H1 (cell line): Measurements from ENCODE around the gene ATXN2. TPM values are rescaled to one million over a fixed set of nuclear protein-coding genes. Genes with fewer than 3 reads are reported as not detected.

ENCODE experiments used
- CTCF ChIA-PET: fragments of 300-600 bp; sonication (Branson Sonifier 250); formaldehyde crosslinking; loops from one replicate; lab custom pipeline; 2021; ENCODE audit not compliant: partially characterized antibody; lab: Charles Lee
- POLR2A ChIA-PET: fragments of 300-600 bp; sonication (Branson Sonifier 250); formaldehyde crosslinking; loops from one replicate; lab custom pipeline; 2021; ENCODE audit warnings: inconsistent platforms; ENCODE audit not compliant: partially characterized antibody; lab: Charles Lee
- DNase-seq, 2 experiments: peaks; one replicate each; pipeline versions ENCODE4 v3.0.0 to v3.0.0-alpha.2; 2010 to 2022; ENCODE audit warnings: low spot score in 2 of 2, low read depth in 1 of 2, mixed read lengths in 1 of 2
- FAIRE-seq: peaks from 2 replicates; lab custom pipeline; 2011; peaks lifted over from hg19 to GRCh38; lab: Jason Lieb, UNC
- H2AFZ ChIP-seq: 2 replicates; pipeline ENCODE4 v1.8.1; 2012; ENCODE audit warnings: low read length, inconsistent platforms
- H2AK5ac ChIP-seq: 2 replicates; pipeline ENCODE4 v1.6.1; 2013; ENCODE audit warnings: low read depth, low read length
- H2BK120ac ChIP-seq: replicated peaks from 2 replicates; pipeline ENCODE3; 2013; ENCODE audit warnings: low read depth, low read length, inconsistent platforms
- H2BK12ac ChIP-seq: 2 replicates; pipeline ENCODE4 v1.6.1; 2013; ENCODE audit warnings: low read depth, low read length
- H2BK15ac ChIP-seq: 2 replicates; pipeline ENCODE4 v1.6.1; 2013; ENCODE audit warnings: low read length
- H2BK20ac ChIP-seq: 2 replicates; pipeline ENCODE4 v1.6.1; 2013; ENCODE audit warnings: low read length
- H2BK5ac ChIP-seq: 2 replicates; pipeline ENCODE4 v1.6.1; 2013; ENCODE audit warnings: low read depth, low read length
- H3K14ac ChIP-seq: 2 replicates; pipeline ENCODE4 v1.6.1; 2013; ENCODE audit warnings: inconsistent platforms; ENCODE audit not compliant: insufficient read length
- H3K18ac ChIP-seq: 2 replicates; pipeline ENCODE4 v1.6.1; 2013; ENCODE audit warnings: low read length; ENCODE audit errors: extremely low read depth
- H3K23ac ChIP-seq: 2 replicates; pipeline ENCODE4 v1.6.1; 2013; ENCODE audit warnings: inconsistent platforms; ENCODE audit not compliant: insufficient read length
- H3K23me2 ChIP-seq: 2 replicates; pipeline ENCODE4 v1.6.1; 2013; ENCODE audit warnings: low read depth, low read length
- H3K27ac ChIP-seq: 2 replicates; pipeline ENCODE4 v1.6.1; 2011; ENCODE audit warnings: low read depth, low read length, inconsistent platforms
- H3K27me3 ChIP-seq, 4 experiments: replicated peaks in 1 of 4; 1 replicate in 1 of 4; 2 replicates in 3 of 4; pipeline versions ENCODE4 v1.6.1 to v1.8.1; 2011 to 2013; ENCODE audit warnings: low read length in 3 of 4, mild to moderate bottlenecking in 3 of 4, inconsistent platforms in 2 of 4, mixed read lengths in 2 of 4, moderate library complexity in 1 of 4; ENCODE audit not compliant: control insufficient read depth in 3 of 4, insufficient read depth in 3 of 4; ENCODE audit errors: extremely low read depth in 1 of 4
- H3K36me3 ChIP-seq, 4 experiments: 2 replicates each; pipeline versions ENCODE4 v1.6.1 to v1.8.1; 2011 to 2013; ENCODE audit warnings: mild to moderate bottlenecking in 4 of 4, low read length in 3 of 4, moderate library complexity in 2 of 4, control low read depth in 1 of 4, inconsistent platforms in 1 of 4; ENCODE audit not compliant: insufficient read depth in 4 of 4, control insufficient read depth in 2 of 4
- H3K4ac ChIP-seq: replicated peaks from 2 replicates; pipeline ENCODE3; 2013; ENCODE audit warnings: low read length, low read depth, mixed read lengths, inconsistent platforms; ENCODE audit not compliant: insufficient read length
- H3K4me1 ChIP-seq, 4 experiments: replicated peaks in 1 of 4; 1 replicate in 1 of 4; 2 replicates in 3 of 4; pipeline versions ENCODE4 v1.6.1 to v1.8.1; 2011 to 2013; ENCODE audit warnings: low read length in 3 of 4, inconsistent platforms in 2 of 4, mixed read lengths in 1 of 4; ENCODE audit not compliant: insufficient read depth in 4 of 4, control insufficient read depth in 3 of 4
- H3K4me2 ChIP-seq, 2 experiments: 2 replicates each; pipeline versions ENCODE4 v1.6.1 to v1.8.1; 2011 to 2013; ENCODE audit warnings: low read depth in 2 of 2, low read length in 2 of 2, control low read depth in 1 of 2, inconsistent platforms in 1 of 2, mild to moderate bottlenecking in 1 of 2; ENCODE audit not compliant: insufficient read depth in 1 of 2
- H3K4me3 ChIP-seq, 4 experiments: fragments of 200-600, 300-600 bp in 1 of 4; sonication (generic), shearing (Covaris generic), sonication (Bioruptor Twin) in 1 of 4; 2 replicates each; pipeline versions ENCODE4 v1.5.1 to v1.8.1; 2011 to 2016; ENCODE audit warnings: low read length in 4 of 4, low read depth in 3 of 4, control low read depth in 2 of 4, inconsistent platforms in 2 of 4, mild to moderate bottlenecking in 2 of 4, mixed read lengths in 1 of 4, moderate library complexity in 1 of 4; ENCODE audit not compliant: insufficient read depth in 2 of 4; ENCODE audit errors: extremely low read depth in 1 of 4
- H3K56ac ChIP-seq: replicated peaks from 2 replicates; pipeline ENCODE3; 2013; ENCODE audit warnings: low read depth, mild to moderate bottlenecking, mixed read lengths, low read length, inconsistent platforms; ENCODE audit not compliant: insufficient read length
- H3K79me1 ChIP-seq: 2 replicates; pipeline ENCODE4 v1.6.1; 2013; ENCODE audit warnings: low read depth, low read length, control low read depth
- H3K79me2 ChIP-seq, 2 experiments: 2 replicates each; pipeline versions ENCODE4 v1.6.1 to v1.8.1; 2012 to 2013; ENCODE audit warnings: low read length in 2 of 2, mild to moderate bottlenecking in 2 of 2, inconsistent platforms in 1 of 2; ENCODE audit not compliant: insufficient read depth in 2 of 2, control insufficient read depth in 1 of 2
- H3K9ac ChIP-seq, 4 experiments: replicated peaks in 1 of 4; 1 replicate in 1 of 4; 2 replicates in 3 of 4; pipeline versions ENCODE4 v1.6.1 to v1.8.1; 2011 to 2013; ENCODE audit warnings: low read depth in 3 of 4, low read length in 3 of 4, control low read depth in 2 of 4, mild to moderate bottlenecking in 2 of 4, moderate library complexity in 2 of 4, inconsistent platforms in 1 of 4; ENCODE audit errors: extremely low read depth in 1 of 4
- H3K9me3 ChIP-seq, 2 experiments: 2 replicates each; pipeline versions ENCODE4 v1.6.1 to v1.8.1; 2012 to 2013; ENCODE audit warnings: mild to moderate bottlenecking in 2 of 2, moderate library complexity in 2 of 2, control low read depth in 1 of 2, inconsistent platforms in 1 of 2, low read depth in 1 of 2, low read length in 1 of 2, mixed read lengths in 1 of 2; ENCODE audit not compliant: insufficient read depth in 2 of 2
- H4K20me1 ChIP-seq, 2 experiments: replicated peaks in 1 of 2; 2 replicates each; pipeline versions ENCODE3 to v1.8.1; 2011 to 2013; ENCODE audit warnings: inconsistent platforms in 2 of 2, low read length in 2 of 2, mild to moderate bottlenecking in 1 of 2; ENCODE audit not compliant: insufficient read depth in 2 of 2, control insufficient read depth in 1 of 2
- H4K5ac ChIP-seq: 2 replicates; pipeline ENCODE4 v1.6.1; 2013; ENCODE audit warnings: low read length, low read depth, mixed read lengths, inconsistent platforms; ENCODE audit not compliant: insufficient read length
- H4K8ac ChIP-seq: 2 replicates; pipeline ENCODE4 v1.8.0; 2013; ENCODE audit warnings: mild to moderate bottlenecking, moderate library complexity, low read length, inconsistent platforms; ENCODE audit not compliant: insufficient read depth; ENCODE audit errors: extremely low read depth
- H4K91ac ChIP-seq: replicated peaks from 2 replicates; pipeline ENCODE3; 2013; ENCODE audit warnings: low read length, mixed read lengths, inconsistent platforms; ENCODE audit not compliant: insufficient read length
- EGR1 ChIP-seq: IDR thresholded peaks from 2 replicates; pipeline ENCODE4 v1.6.1; 2011; ENCODE audit warnings: low read depth, low read length, borderline replicate concordance
- POLR2A ChIP-seq, 2 experiments: IDR thresholded peaks; 1 replicate in 1 of 2; 2 replicates in 1 of 2; pipeline ENCODE4 v1.6.1; 2011; ENCODE audit warnings: low read depth in 2 of 2, low read length in 2 of 2, mild to moderate bottlenecking in 2 of 2; ENCODE audit errors: control extremely low read depth in 1 of 2
- SP2 ChIP-seq: IDR thresholded peaks from 2 replicates; pipeline ENCODE4 v1.6.1; 2012; ENCODE audit warnings: mild to moderate bottlenecking, low read length, inconsistent platforms
- WGBS, 2 experiments: shearing (Covaris generic) in 1 of 2; methylation state at CpG; one replicate each; pipeline versions ENCODE4 v1.1.6 to v1.1.7; 2013 to 2015; ENCODE audit warnings: low lambda C conversion rate in 2 of 2, mixed read lengths in 2 of 2, inconsistent platforms in 1 of 2, low coverage in 1 of 2, missing lambda C conversion rate in 1 of 2; ENCODE audit not compliant: insufficient replicate concordance in 2 of 2, insufficient coverage in 1 of 2, insufficient read length in 1 of 2; ENCODE audit errors: extremely low coverage in 1 of 2, missing lambda C conversion rate in 1 of 2; 5-methylcytosine and 5-hydroxymethylcytosine counted together
- polyA plus RNA-seq, 7 experiments: library from polyadenylated mRNA; depleted of rRNA in 3 of 7; stranded (reverse) in 5 of 7; unstranded in 2 of 7; fragments of >200 nt in 5 of 7; fragments of 200-250 nt in 2 of 7; gene quantifications; 1 replicate in 5 of 7; 2 replicates in 1 of 7; 4 replicates in 1 of 7; pipeline versions ENCODE4 v1.2.1 to v1.2.3, GENCODE V29; 2011 to 2013; ENCODE audit warnings: missing spikeins in 2 of 7, mixed read lengths in 2 of 7
- total RNA-seq: library from RNA; stranded (reverse); fragmentation: NEBNext Ultra II Directional; extraction: Animal tissue kit (Norgen Biotek cat#: 25700); gene quantifications from 2 replicates; pipeline ENCODE4 v1.2.1, GENCODE V29; 2021

The ATXN2 gene
- total and polyA plus RNA-seq, 2 of the 8 experiments (the other 6 are each of a cell fraction or from before 2014, with no cell fraction given) = 46.6 to 80.7 TPM

DNA sequence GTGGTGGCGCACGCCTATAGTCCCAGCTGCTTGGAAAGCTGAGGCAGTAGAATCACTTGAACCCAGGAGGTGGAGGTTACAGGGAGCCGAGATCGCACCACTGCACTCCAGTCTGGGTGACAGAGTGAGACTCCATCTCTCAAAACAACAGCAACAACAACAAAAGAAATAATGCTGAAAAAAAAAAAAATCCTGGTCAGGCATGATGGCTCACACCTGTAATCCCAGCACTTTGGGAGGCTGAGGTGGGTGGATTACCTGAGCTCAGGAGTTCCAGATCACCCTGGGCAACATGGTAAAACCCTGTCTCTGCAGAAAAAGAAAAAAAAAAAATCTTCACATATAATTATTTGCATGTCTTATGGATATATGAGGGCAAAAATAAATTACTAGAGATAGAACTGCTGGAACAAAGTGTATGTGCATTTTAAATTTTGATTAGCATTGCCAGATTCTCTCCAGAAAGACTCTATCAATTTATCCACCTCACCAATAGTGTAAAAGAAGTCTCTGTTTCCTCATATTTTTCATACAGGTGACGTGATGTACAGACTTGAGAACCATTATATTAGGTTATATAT, 75.4 kb downstream of the ATXN2 start:
- no peak overlapping the region for H3K9ac ChIP-seq
- no peak overlapping the region for H2BK5ac ChIP-seq
- TF ChIP-seq EGR1 (no peak), POLR2A (IDR thresholded peaks at IDR 0.05; ENCODE audit: control extremely low read depth in 1 of 2, low read depth in 2 of 2, low read length in 2 of 2) (no peak), SP2 (no peak)

More for the DNA sequence above, 75.4 kb downstream of the ATXN2 start:
- H4K91ac ChIP-seq = no peak overlapping the region
- H4K8ac ChIP-seq = no peak overlapping the region
- ChIA-PET POLR2A (interaction anchor here (1.3 kb wide), 1 partner anchor 15 kb away, joined by 3 read pairs; no protein-coding TSS in a partner anchor), CTCF (no interaction called here)
- H4K5ac ChIP-seq = no peak overlapping the region
- H3K79me1 ChIP-seq = no peaks in the 10 kb centered on the region; the same call in 1 of the 2 replicates
- no peaks in the 10 kb centered on the region for H3K79me2 ChIP-seq
- H3K27me3 ChIP-seq = no peaks in the 10 kb centered on the region
- H3K27ac ChIP-seq = no peak overlapping the region
- FAIRE-seq = no peak
- H2BK12ac ChIP-seq = no peak overlapping the region
- 99% methylated on average over 5 of the region's 5 CpGs; no CpG with 5 or more reads in 1 of the 2 experiments for WGBS, 2 experiments
- H2BK120ac ChIP-seq = no peak overlapping the region
- no peaks in the 10 kb centered on the region for H3K4me1 ChIP-seq
- H3K23ac ChIP-seq = no peak overlapping the region
- H3K14ac ChIP-seq = no peak overlapping the region
- H3K56ac ChIP-seq = no peak overlapping the region
- no peaks in the 10 kb centered on the region for H3K9me3 ChIP-seq
- H2AFZ ChIP-seq = no peak overlapping the region
- H3K4me2 ChIP-seq = no peak overlapping the region
- no peak overlapping the region for H3K4me3 ChIP-seq
- peaks cover 13 to 65% (median 42%) of the 10 kb centered on the region in 4 experiments for H3K36me3 ChIP-seq
- no peak for DNase-seq
- no peak overlapping the region for H2BK15ac ChIP-seq
- H2AK5ac ChIP-seq = no peak overlapping the region
- H3K23me2 ChIP-seq = no peaks in the 10 kb centered on the region
- H3K18ac ChIP-seq = no peak overlapping the region
- H4K20me1 ChIP-seq = peaks cover 0 to 2% of the 10 kb centered on the region in 2 experiments
- no peak overlapping the region for H2BK20ac ChIP-seq
- no peak overlapping the region for H3K4ac ChIP-seq
